ENCODE results near the gene GAREM2.
A peak's percentile ranks its signal among the peaks of the same experiment; 100 is the strongest.

Gene GAREM2

GRCh38 chr2:26187537-26188104, 14.7 kb downstream of the GAREM2 start:
- DNase-seq, result no peak

GRCh38 chr2:26189123-26189522, 16.2 kb downstream of the GAREM2 start:
- no peak for DNase-seq

GRCh38 chr2:26189751-26190150, 16.9 kb downstream of the GAREM2 start:
- DNase-seq, result no peak

- DNase-seq, result no peak
Observed at GRCh38 chr2:26190369-26190768, 17.5 kb downstream of the GAREM2 start.

- DNase-seq, result peak; percentile 44
Observed at GRCh38 chr2:26191316-26192159, 18.6 kb downstream of the GAREM2 start.

- peak; percentile 27 for DNase-seq
Observed at GRCh38 chr2:26193578-26194231, 20.8 kb downstream of the GAREM2 start.

- peak; percentile 21 for DNase-seq
Observed at GRCh38 chr2:26195040-26195984, 22.4 kb downstream of the GAREM2 start.

- DNase-seq, result peak; percentile 29
Observed at GRCh38 chr2:26196683-26197418, 24.0 kb downstream of the GAREM2 start.

- no peak for DNase-seq
Observed at GRCh38 chr2:26197516-26197915, 24.6 kb downstream of the GAREM2 start.

- no peak for DNase-seq
Observed at GRCh38 chr2:26202981-26203490, 30.1 kb downstream of the GAREM2 start.

- DNase-seq, result no peak
Observed at GRCh38 chr2:26203906-26204305, 31.0 kb downstream of the GAREM2 start.

GRCh38 chr2:26212011-26212410, 39.1 kb downstream of the GAREM2 start:
- no peak for DNase-seq

GRCh38 chr2:26214759-26215158, 41.9 kb downstream of the GAREM2 start:
- no peak for DNase-seq

- DNase-seq, result no peak
Observed at GRCh38 chr2:26215833-26216232, 42.9 kb downstream of the GAREM2 start.

- DNase-seq, result no peak
Observed at GRCh38 chr2:26216587-26216986, 43.7 kb downstream of the GAREM2 start.

- DNase-seq, result no peak
Observed at GRCh38 chr2:26217720-26218119, 44.8 kb downstream of the GAREM2 start.

- no peak for DNase-seq
Observed at GRCh38 chr2:26223018-26223417, 50.1 kb downstream of the GAREM2 start.

- DNase-seq, result no peak
Observed at GRCh38 chr2:26224095-26224494, 51.2 kb downstream of the GAREM2 start.

- DNase-seq, result no peak
Observed at GRCh38 chr2:26229595-26229994, 56.7 kb downstream of the GAREM2 start.

GRCh38 chr2:26230806-26231205, 57.9 kb downstream of the GAREM2 start:
- DNase-seq, result no peak

- no peak for DNase-seq
Observed at GRCh38 chr2:26235089-26235488, 62.2 kb downstream of the GAREM2 start.

- DNase-seq, result no peak
Observed at GRCh38 chr2:26237868-26238267, 65.0 kb downstream of the GAREM2 start.

All from islet precursor cell (in vitro differentiated cells).